PC-9 (cell line): ENCODE data around the gene GSE1. TPM values are rescaled to one million over a fixed set of nuclear protein-coding genes. Genes with fewer than 3 reads are reported as not detected.

Experiments
- BruUV-seq: library from RNA; stranded (reverse); fragments of 400-500 nt; replicated peaks from 2 replicates; lab custom pipeline; 2021; lab: Mats Ljungman, UMichigan
- CTCF ChIA-PET: fragments of 300-600 bp; sonication (Branson Sonifier 250); formaldehyde crosslinking; loops from one replicate; lab custom pipeline; 2022; ENCODE audit warnings: antibody characterized with exemption; lab: Charles Lee
- POLR2A ChIA-PET: fragments of 300-600 bp; sonication (Branson Sonifier 250); formaldehyde crosslinking; loops from one replicate; lab custom pipeline; 2022; ENCODE audit warnings: antibody characterized with exemption; ENCODE audit not compliant: unreplicated experiment; lab: Charles Lee
- DNase-seq, 2 experiments: peaks; one replicate each; pipeline versions ENCODE4 v3.0.0 to v3.0.0-alpha.2; 2015 to 2022; ENCODE audit warnings: mixed read lengths in 1 of 2
- H2AFZ ChIP-seq: fragments of 200-600 bp; sonication (generic); 2 replicates; pipeline ENCODE4 v1.8.1; 2017; ENCODE audit warnings: antibody characterized with exemption
- H3F3A ChIP-seq: fragments of 200-600 bp; sonication (generic); 2 replicates; pipeline ENCODE4 v1.8.1; 2017; ENCODE audit warnings: antibody characterized with exemption, mild to moderate bottlenecking, low read depth; ENCODE audit not compliant: insufficient read depth
- H3K27ac ChIP-seq: fragments of 200-600 bp; sonication (generic); 2 replicates; pipeline ENCODE4 v1.6.1; 2016; ENCODE audit warnings: mixed run types
- H3K27me3 ChIP-seq: fragments of 200-600 bp; sonication (generic); 2 replicates; pipeline ENCODE4 v1.6.1; 2016; ENCODE audit warnings: low read depth, mixed run types; ENCODE audit not compliant: insufficient read depth
- H3K36me3 ChIP-seq: fragments of 200-600 bp; sonication (generic); 2 replicates; pipeline ENCODE4 v1.6.1; 2016; ENCODE audit warnings: low read depth, mixed run types
- H3K4me1 ChIP-seq: fragments of 200-600 bp; sonication (generic); replicated peaks from 2 replicates; pipeline ENCODE4 v1.6.1; 2016; ENCODE audit warnings: mixed run types; ENCODE audit not compliant: insufficient read depth
- H3K4me2 ChIP-seq: fragments of 200-600 bp; sonication (generic); 2 replicates; pipeline ENCODE4 v1.6.1; 2017; ENCODE audit warnings: mixed run types
- H3K4me3 ChIP-seq: fragments of 200-600 bp; sonication (generic); 2 replicates; pipeline ENCODE4 v1.6.1; 2016; ENCODE audit warnings: mixed run types
- H3K79me2 ChIP-seq: fragments of 200-600 bp; sonication (generic); 2 replicates; pipeline ENCODE4 v1.6.1; 2017; ENCODE audit warnings: low read depth, mixed run types
- H3K9me2 ChIP-seq: fragments of 200-600 bp; sonication (generic); 2 replicates; pipeline ENCODE4 v1.8.1; 2017; ENCODE audit warnings: mild to moderate bottlenecking; ENCODE audit not compliant: insufficient read depth
- H3K9me3 ChIP-seq: fragments of 200-600 bp; sonication (generic); 2 replicates; pipeline ENCODE4 v1.8.1; 2016; ENCODE audit warnings: low read depth; ENCODE audit not compliant: insufficient read depth
- H4K20me1 ChIP-seq: fragments of 200-600 bp; sonication (generic); 2 replicates; pipeline ENCODE4 v1.8.1; 2017; ENCODE audit not compliant: insufficient read depth
- EZH2 ChIP-seq: fragments of 200-600 bp; sonication (generic); IDR thresholded peaks from 2 replicates; pipeline ENCODE4 v1.8.0; 2017; ENCODE audit warnings: antibody characterized with exemption, low read depth
- intact Hi-C: fragments of 100-400 bp; cut with micrococcal nuclease; formaldehyde crosslinking; loops from one replicate; pipeline ENCODE4 v1.10.0; 2022; ENCODE audit not compliant: unreplicated experiment
- total RNA-seq: library from RNA; stranded (reverse); gene quantifications from 2 replicates; pipeline ENCODE4 v1.2.3, GENCODE V29; 2021
- TF ChIP-seq, protein P1 (sequence below): fragments of 200-600 bp; sonication (generic); conservative IDR thresholded peaks from 2 replicates; pipeline ENCODE4 v1.6.1; 2017; ENCODE audit warnings: mixed run types, antibody characterized with exemption, mild to moderate bottlenecking, moderate library complexity

Gene GSE1
- total RNA-seq, 1 experiment from 2014 or later, result 83.5 TPM

GRCh38 chr16:85612191-85612800 lies 826 bp upstream of the GSE1 start:
- peak overlapping the region; percentile 74; the same call in 1 of the 2 replicates for H2AFZ ChIP-seq
- peaks cover 35% of the 10 kb centered on the region for H3K4me1 ChIP-seq
- peaks cover 35% of the 10 kb centered on the region for H3F3A ChIP-seq
- H3K4me2 ChIP-seq, result peak overlapping the region; percentile 98
- H3K36me3 ChIP-seq, result no peaks in the 10 kb centered on the region
- no peaks in the 10 kb centered on the region for H3K27me3 ChIP-seq
- DNase-seq, result peak; percentile 91 to 92
- peak overlapping the region; percentile 84 for H3K27ac ChIP-seq
- H3K9me3 ChIP-seq, result no peaks in the 10 kb centered on the region
- peaks cover 51% of the 10 kb centered on the region for H4K20me1 ChIP-seq
- peaks cover 52% of the 10 kb centered on the region for H3K79me2 ChIP-seq
- H3K4me3 ChIP-seq, result peak overlapping the region; percentile 88
- ChIA-PET CTCF (no interaction called here), POLR2A (interaction anchor here (0.5 kb wide), 1 partner anchor 19 kb away, joined by 3 read pairs; no protein-coding TSS in a partner anchor)
- BruUV-seq, result TSS peak; percentile 35
- intact Hi-C loops, result loop anchor here (1.0 to 2.0 kb wide), 3 partner anchors 33 to 261 kb away; partner anchors contain the start of gene C16orf74
- H3K9me2 ChIP-seq, result no peaks in the 10 kb centered on the region
- TF ChIP-seq, protein P1, sequence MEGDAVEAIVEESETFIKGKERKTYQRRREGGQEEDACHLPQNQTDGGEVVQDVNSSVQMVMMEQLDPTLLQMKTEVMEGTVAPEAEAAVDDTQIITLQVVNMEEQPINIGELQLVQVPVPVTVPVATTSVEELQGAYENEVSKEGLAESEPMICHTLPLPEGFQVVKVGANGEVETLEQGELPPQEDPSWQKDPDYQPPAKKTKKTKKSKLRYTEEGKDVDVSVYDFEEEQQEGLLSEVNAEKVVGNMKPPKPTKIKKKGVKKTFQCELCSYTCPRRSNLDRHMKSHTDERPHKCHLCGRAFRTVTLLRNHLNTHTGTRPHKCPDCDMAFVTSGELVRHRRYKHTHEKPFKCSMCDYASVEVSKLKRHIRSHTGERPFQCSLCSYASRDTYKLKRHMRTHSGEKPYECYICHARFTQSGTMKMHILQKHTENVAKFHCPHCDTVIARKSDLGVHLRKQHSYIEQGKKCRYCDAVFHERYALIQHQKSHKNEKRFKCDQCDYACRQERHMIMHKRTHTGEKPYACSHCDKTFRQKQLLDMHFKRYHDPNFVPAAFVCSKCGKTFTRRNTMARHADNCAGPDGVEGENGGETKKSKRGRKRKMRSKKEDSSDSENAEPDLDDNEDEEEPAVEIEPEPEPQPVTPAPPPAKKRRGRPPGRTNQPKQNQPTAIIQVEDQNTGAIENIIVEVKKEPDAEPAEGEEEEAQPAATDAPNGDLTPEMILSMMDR, result 0 out of 2 replicates have a peak, but pooled peaks have one; percentile 20
- no peak for TF ChIP-seq EZH2

DNA sequence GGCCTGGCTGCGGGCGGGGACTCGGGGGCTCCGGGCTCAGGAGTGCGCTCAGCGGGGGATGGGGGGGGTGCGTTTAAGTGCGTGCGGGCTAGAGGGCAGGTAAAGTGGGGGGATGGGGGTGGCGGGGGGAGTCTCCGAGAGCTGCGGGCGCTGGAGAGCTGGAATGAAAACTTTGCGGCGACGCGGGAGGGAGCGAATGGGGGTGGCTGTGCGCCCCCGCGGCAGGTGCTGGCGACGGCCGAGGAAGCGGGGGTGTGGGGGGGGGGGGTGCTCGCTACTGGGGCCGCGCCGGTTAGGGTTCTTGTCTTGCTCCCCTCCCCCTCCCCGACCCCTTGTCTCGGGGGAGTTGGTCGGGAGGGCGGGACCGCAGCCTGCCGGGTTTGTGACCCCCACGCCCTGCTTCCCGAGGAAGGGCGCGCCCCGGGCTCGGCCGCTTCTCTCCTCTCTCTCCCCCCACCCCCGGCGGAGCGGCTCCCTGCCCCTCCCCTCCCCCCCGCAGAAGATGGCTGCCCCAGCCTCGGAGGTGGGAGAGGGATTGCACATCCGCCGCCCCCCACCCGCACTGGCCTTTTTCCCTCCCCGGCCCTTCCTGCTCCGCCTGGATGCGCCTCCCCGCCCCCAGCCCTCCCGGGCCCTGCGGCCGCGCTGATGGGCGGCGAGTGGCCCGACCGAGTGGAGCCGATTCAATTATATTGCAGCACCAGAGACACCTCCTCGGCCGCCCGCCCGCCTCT lies 649 bp downstream of the GSE1 start:
- Histone ChIP-seq H3K9me2 (no peaks in the 10 kb centered on the region), H3K4me2 (peak overlapping the region; percentile 98), H3K9me3 (no peaks in the 10 kb centered on the region), H3K4me3 (peak overlapping the region; percentile 88), H3K27me3 (no peaks in the 10 kb centered on the region), H3K4me1 (peaks cover 35% of the 10 kb centered on the region), H3K79me2 (peaks cover 60% of the 10 kb centered on the region), H4K20me1 (peaks cover 54% of the 10 kb centered on the region), H2AFZ (no peak overlapping the region), H3F3A (peaks cover 35% of the 10 kb centered on the region), H3K36me3 (0 out of 2 replicates have a peak, but pooled peaks cover 6% of the 10 kb centered on the region), H3K27ac (peak overlapping the region; percentile 39; the same call in 1 of the 2 replicates)
- POLR2A ChIA-PET, result interaction anchor here (0.6 to 0.7 kb wide), 2 partner anchors 260 to 559 kb away, joined by 3 to 5 read pairs; no protein-coding TSS in a partner anchor
- intact Hi-C loops, result loop anchor here (2.0 kb wide), 2 partner anchors 31 to 137 kb away; partner anchors contain the start of gene C16orf74
- CTCF ChIA-PET, result interaction anchor here (0.6 to 0.8 kb wide), 4 partner anchors 99 to 280 kb away, joined by 3 to 6 read pairs (median 4); no protein-coding TSS in a partner anchor
- TF ChIP-seq, protein P1, result no peak
- TF ChIP-seq EZH2, result no peak
- no TSS peak for BruUV-seq
- DNase-seq, result peak; percentile 43 to 54

GRCh38 chr16:85614338-85615013 lies 1.4 kb downstream of the GSE1 start:
- intact Hi-C loops, result no loop called here

More at GRCh38 chr16:85614338-85615013, 1.4 kb downstream of the GSE1 start:
- Histone ChIP-seq H3K4me1 (peaks cover 28% of the 10 kb centered on the region), H3K36me3 (0 out of 2 replicates have a peak, but pooled peaks cover 6% of the 10 kb centered on the region), H3K4me2 (peak overlapping the region; percentile 98), H3K27ac (peak overlapping the region; percentile 58), H3K27me3 (no peaks in the 10 kb centered on the region), H3K4me3 (peak overlapping the region; percentile 88), H2AFZ (peak overlapping the region; percentile 68), H3K9me2 (no peaks in the 10 kb centered on the region), H4K20me1 (peaks cover 56% of the 10 kb centered on the region), H3F3A (peaks cover 31% of the 10 kb centered on the region), H3K79me2 (peaks cover 63% of the 10 kb centered on the region), H3K9me3 (no peaks in the 10 kb centered on the region)
- no peak for TF ChIP-seq EZH2
- TF ChIP-seq, protein P1, result no peak
- DNase-seq, result peak in 1 of 2 experiments; percentile 8
- POLR2A ChIA-PET, result no interaction called here
- TSS peak; percentile 61 for BruUV-seq
- CTCF ChIA-PET, result interaction anchor here (0.6 to 0.7 kb wide), 2 partner anchors 101 to 280 kb away, joined by 3 to 6 read pairs; no protein-coding TSS in a partner anchor
